Chondrocyte (in vitro differentiated cells): ENCODE data around the gene TRIP13. TPM values are rescaled to one million over a fixed set of nuclear protein-coding genes. Genes with fewer than 3 reads are reported as not detected.

Experiments used
- DNase-seq: peaks from one replicate; pipeline ENCODE4 v3.0.0; 2021; ENCODE audit warnings: mixed read lengths, low spot score
- H3K27ac Mint-ChIP-seq: one replicate; pipeline ENCODE4 v1.8.0; 2021; ENCODE audit warnings: mild to moderate bottlenecking, moderate library complexity, mixed read lengths; ENCODE audit not compliant: unreplicated experiment
- H3K27me3 Mint-ChIP-seq: 2 replicates; pipeline ENCODE4 v1.8.0; 2021; ENCODE audit warnings: low read depth, mixed read lengths
- H3K36me3 Mint-ChIP-seq: 2 replicates; pipeline ENCODE4 v1.8.0; 2021; ENCODE audit warnings: low read depth, mixed read lengths
- H3K4me1 Mint-ChIP-seq: 2 replicates; pipeline ENCODE4 v1.8.0; 2021; ENCODE audit warnings: low read depth, mild to moderate bottlenecking, mixed read lengths
- H3K4me3 Mint-ChIP-seq: one replicate; pipeline ENCODE4 v1.8.0; 2021; ENCODE audit warnings: mild to moderate bottlenecking, moderate library complexity, mixed read lengths; ENCODE audit not compliant: unreplicated experiment
- H3K9me3 Mint-ChIP-seq: 2 replicates; pipeline ENCODE4 v1.8.0; 2021; ENCODE audit warnings: low read depth, mixed read lengths
- CTCF ChIP-seq: fragments of 200-600 bp; sonication (generic); IDR thresholded peaks from 2 replicates; pipeline ENCODE4 v1.5.0; 2021; ENCODE audit warnings: antibody characterized with exemption, mild to moderate bottlenecking, moderate library complexity
- total RNA-seq: library from RNA; stranded (reverse); gene quantifications from 3 replicates; pipeline ENCODE4 v1.2.1, GENCODE V29; 2021

The TRIP13 gene
- total RNA-seq, 1 donor from 2014 or later = 4.9 TPM

DNA sequence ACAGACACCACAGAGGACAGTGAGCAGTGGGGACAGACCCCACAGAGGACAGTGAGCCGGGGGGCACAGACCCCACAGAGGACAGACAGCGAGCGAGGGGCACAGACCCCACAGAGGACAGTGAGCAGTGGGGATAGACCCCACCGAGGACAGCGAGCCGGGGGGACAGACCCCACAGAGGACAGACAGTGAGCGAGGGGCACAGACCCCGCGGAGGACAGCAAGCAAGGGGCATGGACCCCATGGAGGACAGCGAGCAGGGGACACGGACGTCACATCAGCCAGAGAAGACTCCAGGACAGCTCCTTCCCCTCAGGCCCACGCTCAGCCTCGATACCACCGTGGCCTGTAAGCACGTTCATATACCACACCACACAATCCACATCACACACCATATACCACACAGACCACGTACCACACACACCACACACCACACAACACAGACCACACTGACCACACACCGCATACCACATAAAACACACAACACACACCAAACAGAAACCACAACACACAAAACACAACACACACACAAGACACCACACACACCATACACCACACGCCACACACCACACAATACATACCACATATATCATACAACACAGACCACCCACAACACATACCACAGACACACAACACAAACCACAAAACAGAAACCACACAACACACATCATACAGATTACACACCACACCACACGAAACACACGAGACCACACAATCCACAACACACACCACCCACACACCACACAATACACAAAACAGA is 36.7 kb upstream of the TRIP13 start:
- Mint-ChIP-seq H3K27ac (no peak overlapping the region), H3K4me3 (no peak overlapping the region), H3K9me3 (no peaks in the 10 kb centered on the region), H3K27me3 (peaks cover 18% of the 10 kb centered on the region), H3K4me1 (no peaks in the 10 kb centered on the region), H3K36me3 (no peaks in the 10 kb centered on the region)
- no peak for DNase-seq
- no peak for TF ChIP-seq CTCF

DNA sequence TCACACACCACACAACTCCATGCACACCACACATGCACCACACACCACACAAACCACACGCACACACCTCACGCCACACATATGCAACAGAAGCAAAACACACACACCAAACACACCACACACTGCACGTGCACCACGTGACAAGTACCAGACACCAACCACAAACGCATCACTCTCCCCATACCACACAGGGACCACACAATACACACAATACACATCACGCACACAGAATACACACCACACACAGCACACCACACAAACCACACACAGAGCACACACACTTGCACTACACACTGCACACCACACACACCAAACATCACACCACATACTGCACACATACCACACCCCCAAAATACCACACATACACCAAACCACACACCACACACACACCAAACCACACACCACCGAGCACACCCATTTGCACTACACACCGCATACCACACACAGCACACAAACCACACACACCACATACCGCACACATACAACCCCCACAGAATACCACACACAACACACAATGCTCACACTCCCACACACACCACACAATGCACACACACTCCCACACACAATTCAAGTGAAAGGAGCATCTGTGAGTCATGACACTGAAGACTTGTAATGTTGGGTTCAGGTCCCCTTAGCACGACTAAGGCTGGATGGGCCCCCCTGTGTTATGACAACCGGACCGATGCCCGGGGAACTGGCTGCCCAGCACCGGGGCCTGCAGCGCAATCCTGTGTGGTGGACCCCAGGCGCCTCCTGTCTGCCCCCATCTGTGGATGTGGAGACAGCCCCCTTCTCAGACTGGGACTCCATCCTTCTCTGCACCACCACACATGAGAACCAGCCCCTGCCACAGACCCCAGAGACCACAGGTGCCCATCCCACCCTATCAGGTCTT is 35.9 kb upstream of the TRIP13 start:
- no peak overlapping the region for H3K4me3 Mint-ChIP-seq
- peaks cover 15% of the 10 kb centered on the region for H3K27me3 Mint-ChIP-seq
- H3K27ac Mint-ChIP-seq = no peak overlapping the region
- no peaks in the 10 kb centered on the region for H3K4me1 Mint-ChIP-seq
- DNase-seq = peak; percentile 66
- H3K36me3 Mint-ChIP-seq = no peaks in the 10 kb centered on the region
- TF ChIP-seq CTCF = no peak
- no peaks in the 10 kb centered on the region for H3K9me3 Mint-ChIP-seq

GRCh38 chr5:858726-859125 is 34.0 kb upstream of the TRIP13 start:
- Mint-ChIP-seq H3K27ac (no peak overlapping the region), H3K36me3 (peaks cover 4% of the 10 kb centered on the region), H3K9me3 (no peaks in the 10 kb centered on the region), H3K4me1 (no peaks in the 10 kb centered on the region), H3K27me3 (peaks cover 4% of the 10 kb centered on the region), H3K4me3 (no peak overlapping the region)
- TF ChIP-seq CTCF = no peak
- peak; percentile 27 for DNase-seq

GRCh38 chr5:859391-859790 is 33.3 kb upstream of the TRIP13 start:
- Mint-ChIP-seq H3K27ac (no peak overlapping the region), H3K9me3 (no peaks in the 10 kb centered on the region), H3K36me3 (peaks cover 9% of the 10 kb centered on the region), H3K27me3 (peaks cover 2% of the 10 kb centered on the region), H3K4me3 (no peak overlapping the region), H3K4me1 (no peaks in the 10 kb centered on the region)
- no peak for TF ChIP-seq CTCF
- peak; percentile 38 for DNase-seq

GRCh38 chr5:859798-860296 is 32.8 kb upstream of the TRIP13 start:
- Mint-ChIP-seq H3K36me3 (peaks cover 9% of the 10 kb centered on the region), H3K4me3 (no peak overlapping the region), H3K9me3 (no peaks in the 10 kb centered on the region), H3K27me3 (no peaks in the 10 kb centered on the region), H3K4me1 (no peaks in the 10 kb centered on the region), H3K27ac (no peak overlapping the region)
- no peak for TF ChIP-seq CTCF
- DNase-seq = no peak
